ENCODE measurements around the gene PNPLA2. TPM values are rescaled to one million over a fixed set of nuclear protein-coding genes. Genes with fewer than 3 reads are reported as not detected.

The PNPLA2 gene
- total RNA-seq, 4 donors from 2014 or later, result 58.9 to 93.3 (median 91.7) TPM

GRCh38 chr11:843086-843734 lies 24.5 kb downstream of the PNPLA2 start:
- intact Hi-C loops (cut with DNase I; ENCODE audit: low total_unique reads) (loop anchor here (2.0 to 5.0 kb wide), 2 partner anchors 22 to 69 kb away; partner anchors contain the start of gene CHID1), in situ Hi-C loops (cut with MboI; ENCODE audit: low sequenced_read_pairs in 4 of 4) (no loop called here)

GRCh38 chr11:843818-844692 lies 25.3 kb downstream of the PNPLA2 start:
- Histone ChIP-seq H3K4me3 (peak overlapping the region; percentile 83 to 97 (median 87)), H3K4me1 (peaks cover 40 to 50% of the 10 kb centered on the region in 2 donors), H3K27ac (peak overlapping the region; percentile 82 to 97 (median 86)), H3K36me3 (peaks cover 0 to 11% of the 10 kb centered on the region in 2 donors), H3K9me3 (no peaks in the 10 kb centered on the region), H3K27me3 (peaks cover 7 to 14% (median 7%) of the 10 kb centered on the region in 3 donors)
- in situ Hi-C loops (cut with MboI; ENCODE audit: low sequenced_read_pairs in 4 of 4), result no loop called here
- TF ChIP-seq CTCF (IDR thresholded peaks at IDR 0.05 in 4 of 5, conservative IDR thresholded peaks at IDR 0.05 in 1 of 5), result peak in 1 of 5 experiments; percentile 25
- TF ChIP-seq POLR2A (IDR thresholded peaks at IDR 0.05), result peak; percentile 44 to 52
- peak; percentile 28 to 35 for ATAC-seq
- intact Hi-C loops (cut with DNase I; ENCODE audit: low total_unique reads), result loop anchor here (2.0 to 5.0 kb wide), 2 partner anchors 23 to 68 kb away; partner anchors contain the start of gene CHID1
- peak; percentile 83 to 88 for DNase-seq

More at GRCh38 chr11:843086-843734, 24.5 kb downstream of the PNPLA2 start:
- Histone ChIP-seq H3K4me3 (peak overlapping the region; percentile 83 to 97 (median 87)), H3K27ac (peak overlapping the region; percentile 82 to 97 (median 86)), H3K36me3 (peaks cover 0 to 20% of the 10 kb centered on the region in 2 donors), H3K27me3 (peaks cover 0 to 5% (median 0%) of the 10 kb centered on the region in 3 donors), H3K9me3 (no peaks in the 10 kb centered on the region), H3K4me1 (peaks cover 32 to 41% of the 10 kb centered on the region in 2 donors)
- TF ChIP-seq CTCF (IDR thresholded peaks at IDR 0.05 in 4 of 5, conservative IDR thresholded peaks at IDR 0.05 in 1 of 5) (peak in 2 of 5 experiments; percentile 21 to 23), POLR2A (IDR thresholded peaks at IDR 0.05) (no peak)
- ATAC-seq (no peak), DNase-seq (no peak)

- H3K4me3 ChIP-seq, result peak overlapping the region; percentile 83 to 97 (median 87)
- H3K27ac ChIP-seq, result peak overlapping the region; percentile 82 to 97 (median 86)
- in situ Hi-C loops (cut with MboI; ENCODE audit: low sequenced_read_pairs in 4 of 4), result no loop called here
- ATAC-seq (peak; percentile 18 to 21), DNase-seq (peak; percentile 84 to 85)
- H3K27me3 ChIP-seq, result peaks cover 10 to 16% (median 11%) of the 10 kb centered on the region in 3 donors
- TF ChIP-seq CTCF (IDR thresholded peaks at IDR 0.05 in 4 of 5, conservative IDR thresholded peaks at IDR 0.05 in 1 of 5) (no peak), POLR2A (IDR thresholded peaks at IDR 0.05) (no peak)
- no peaks in the 10 kb centered on the region for H3K9me3 ChIP-seq
- H3K36me3 ChIP-seq, result peaks cover 0 to 2% of the 10 kb centered on the region in 2 donors
- H3K4me1 ChIP-seq, result peaks cover 44 to 53% of the 10 kb centered on the region in 2 donors
- intact Hi-C loops (cut with DNase I; ENCODE audit: low total_unique reads), result loop anchor here (5.0 kb wide), 2 partner anchors 67 to 82 kb away; partner anchors contain the start of genes AP2A2 and CHID1
Observed at GRCh38 chr11:844693-845644, 26.3 kb downstream of the PNPLA2 start.

Data from gastrocnemius medialis (tissue), 4 donors.